ENCODE measurements around the gene PPIP5K1. TPM values are rescaled to one million over a fixed set of nuclear protein-coding genes. Genes with fewer than 3 reads are reported as not detected.
"Not testable (repeated sequence)": the region's sequence is repeated elsewhere in the genome, so short reads cannot be mapped to it uniquely, and the experiment has no call there.

PPIP5K1 gene
- 11.0 TPM for polyA plus RNA-seq (2013, experiment 1 of 2)
- 15.1 TPM for polyA plus RNA-seq (2013, experiment 2 of 2)

GRCh38 chr15:43589778-43590466, at the start of gene PPIP5K1:
Gene PPIP5K1 (minus strand): TSS chr15:43590208. CDS start chr15:43584504, 5,704 bp downstream.
- no CpG with 5 or more reads among the region's 54 CpGs for WGBS
- H3K4me1 ChIP-seq (ENCODE audit: insufficient read depth, low read length), result not testable (repeated sequence)

GRCh38 chr15:43638464-43639204, 48.6 kb upstream of the PPIP5K1 start:
- WGBS, result 94% methylated on average over 8 of the region's 8 CpGs

More at GRCh38 chr15:43589778-43590466, at the start of gene PPIP5K1:
- not testable (repeated sequence) for H3K9ac ChIP-seq (ENCODE audit: low read depth, low read length); H3K9me3 ChIP-seq (ENCODE audit: insufficient read depth, low read depth, low read length); H3K27me3 ChIP-seq (ENCODE audit: insufficient read depth, low read length); H3K27ac ChIP-seq (ENCODE audit: low read depth, low read length); H3K4me3 ChIP-seq (ENCODE audit: low read length); H3K36me3 ChIP-seq (ENCODE audit: insufficient read depth, low read length)

GRCh38 chr15:43626937-43627336, 36.9 kb upstream of the PPIP5K1 start:
- H3K27ac ChIP-seq (ENCODE audit: low read depth, low read length); H3K9me3 ChIP-seq (ENCODE audit: insufficient read depth, low read depth, low read length); H3K36me3 ChIP-seq (ENCODE audit: insufficient read depth, low read length); H3K4me1 ChIP-seq (ENCODE audit: insufficient read depth, low read length); H3K4me3 ChIP-seq (ENCODE audit: low read length); H3K9ac ChIP-seq (ENCODE audit: low read depth, low read length); H3K27me3 ChIP-seq (ENCODE audit: insufficient read depth, low read length): not testable (repeated sequence)

More at GRCh38 chr15:43638464-43639204, 48.6 kb upstream of the PPIP5K1 start:
- not testable (repeated sequence) for H3K36me3 ChIP-seq (ENCODE audit: insufficient read depth, low read length); H3K27me3 ChIP-seq (ENCODE audit: insufficient read depth, low read length); H3K9me3 ChIP-seq (ENCODE audit: insufficient read depth, low read depth, low read length); H3K4me3 ChIP-seq (ENCODE audit: low read length); H3K4me1 ChIP-seq (ENCODE audit: insufficient read depth, low read length); H3K27ac ChIP-seq (ENCODE audit: low read depth, low read length); H3K9ac ChIP-seq (ENCODE audit: low read depth, low read length)

- no peaks in the 10 kb centered on the region for H3K27me3 ChIP-seq (ENCODE audit: insufficient read depth, low read length)
- no peaks in the 10 kb centered on the region for H3K9me3 ChIP-seq (ENCODE audit: insufficient read depth, low read depth, low read length)
- H3K36me3 ChIP-seq (ENCODE audit: insufficient read depth, low read length), result no peaks in the 10 kb centered on the region
- no peaks in the 10 kb centered on the region for H3K4me1 ChIP-seq (ENCODE audit: insufficient read depth, low read length)
- WGBS, result 87% methylated on average over 5 of the region's 5 CpGs
- no peak overlapping the region for H3K9ac ChIP-seq (ENCODE audit: low read depth, low read length)
- H3K4me3 ChIP-seq (ENCODE audit: low read length), result no peak overlapping the region
- H3K27ac ChIP-seq (ENCODE audit: low read depth, low read length), result no peak overlapping the region
Observed at GRCh38 chr15:43625106-43625505, 35.1 kb upstream of the PPIP5K1 start.

GRCh38 chr15:43622068-43622799, 32.2 kb upstream of the PPIP5K1 start:
- H3K27me3 ChIP-seq (ENCODE audit: insufficient read depth, low read length); H3K9ac ChIP-seq (ENCODE audit: low read depth, low read length); H3K4me3 ChIP-seq (ENCODE audit: low read length); H3K36me3 ChIP-seq (ENCODE audit: insufficient read depth, low read length); H3K4me1 ChIP-seq (ENCODE audit: insufficient read depth, low read length); H3K9me3 ChIP-seq (ENCODE audit: insufficient read depth, low read depth, low read length); H3K27ac ChIP-seq (ENCODE audit: low read depth, low read length): not testable (repeated sequence)
- 84% methylated on average over 2 of the region's 7 CpGs for WGBS

- H3K27me3 ChIP-seq (ENCODE audit: insufficient read depth, low read length), result not testable (repeated sequence)
- WGBS, result no CpG with 5 or more reads among the region's 2 CpGs
Observed at GRCh38 chr15:43618700-43619099, 28.7 kb upstream of the PPIP5K1 start, which contains the start of gene STRC. Gene STRC (minus strand): TSS chr15:43618800. CDS start chr15:43618722, 78 bp downstream.

GRCh38 chr15:43617750-43618149, 27.7 kb upstream of the PPIP5K1 start:
- H3K9me3 ChIP-seq (ENCODE audit: insufficient read depth, low read depth, low read length); H3K27ac ChIP-seq (ENCODE audit: low read depth, low read length); H3K27me3 ChIP-seq (ENCODE audit: insufficient read depth, low read length); H3K9ac ChIP-seq (ENCODE audit: low read depth, low read length); H3K4me3 ChIP-seq (ENCODE audit: low read length); H3K4me1 ChIP-seq (ENCODE audit: insufficient read depth, low read length); H3K36me3 ChIP-seq (ENCODE audit: insufficient read depth, low read length): not testable (repeated sequence)
- 79% methylated on average over 3 of the region's 8 CpGs for WGBS

More at GRCh38 chr15:43618700-43619099, 28.7 kb upstream of the PPIP5K1 start, which contains the start of gene STRC:
- H3K9me3 ChIP-seq (ENCODE audit: insufficient read depth, low read depth, low read length); H3K4me1 ChIP-seq (ENCODE audit: insufficient read depth, low read length); H3K9ac ChIP-seq (ENCODE audit: low read depth, low read length); H3K27ac ChIP-seq (ENCODE audit: low read depth, low read length); H3K36me3 ChIP-seq (ENCODE audit: insufficient read depth, low read length); H3K4me3 ChIP-seq (ENCODE audit: low read length): not testable (repeated sequence)

GRCh38 chr15:43602233-43602632, 12.2 kb upstream of the PPIP5K1 start:
- H3K27me3 ChIP-seq (ENCODE audit: insufficient read depth, low read length); H3K4me1 ChIP-seq (ENCODE audit: insufficient read depth, low read length); H3K4me3 ChIP-seq (ENCODE audit: low read length); H3K9ac ChIP-seq (ENCODE audit: low read depth, low read length); H3K9me3 ChIP-seq (ENCODE audit: insufficient read depth, low read depth, low read length); H3K36me3 ChIP-seq (ENCODE audit: insufficient read depth, low read length); H3K27ac ChIP-seq (ENCODE audit: low read depth, low read length): not testable (repeated sequence)
- WGBS, result 90% methylated on average over 6 of the region's 6 CpGs

GRCh38 chr15:43600200-43600599, 10.2 kb upstream of the PPIP5K1 start:
- H3K27ac ChIP-seq (ENCODE audit: low read depth, low read length); H3K9ac ChIP-seq (ENCODE audit: low read depth, low read length); H3K9me3 ChIP-seq (ENCODE audit: insufficient read depth, low read depth, low read length); H3K4me3 ChIP-seq (ENCODE audit: low read length); H3K36me3 ChIP-seq (ENCODE audit: insufficient read depth, low read length); H3K4me1 ChIP-seq (ENCODE audit: insufficient read depth, low read length); H3K27me3 ChIP-seq (ENCODE audit: insufficient read depth, low read length): not testable (repeated sequence)
- no CpG with 5 or more reads among the region's 2 CpGs for WGBS

- WGBS, result 96% methylated on average over 4 of the region's 6 CpGs
- not testable (repeated sequence) for H3K36me3 ChIP-seq (ENCODE audit: insufficient read depth, low read length); H3K27ac ChIP-seq (ENCODE audit: low read depth, low read length); H3K27me3 ChIP-seq (ENCODE audit: insufficient read depth, low read length); H3K4me1 ChIP-seq (ENCODE audit: insufficient read depth, low read length); H3K9me3 ChIP-seq (ENCODE audit: insufficient read depth, low read depth, low read length); H3K9ac ChIP-seq (ENCODE audit: low read depth, low read length); H3K4me3 ChIP-seq (ENCODE audit: low read length)
Observed at GRCh38 chr15:43599131-43599530, 9.1 kb upstream of the PPIP5K1 start.

Measured in HUES64 (cell line).